PFSK-1 (cell line): Measurements from ENCODE around the gene TENT4B.

Experiments
- FOXP2 ChIP-seq: optimal IDR thresholded peaks from 2 replicates; pipeline ENCODE3; 2011; ENCODE audit warnings: borderline replicate concordance, control low read depth, inconsistent platforms; ENCODE audit not compliant: insufficient read depth; ENCODE audit errors: extremely low read length, extremely low read depth
- POLR2AphosphoS5 ChIP-seq: IDR thresholded peaks from 2 replicates; pipeline ENCODE4 v1.6.1; 2012; ENCODE audit warnings: low read depth, mild to moderate bottlenecking, control low read depth, low read length, moderate library complexity
- REST ChIP-seq, 2 experiments: IDR thresholded peaks; 2 replicates each; pipeline versions ENCODE4 v1.6.1 to v1.8.0; 2011 to 2012; ENCODE audit warnings: low read depth in 2 of 2, low read length in 2 of 2, control low read depth in 1 of 2, inconsistent platforms in 1 of 2, mild to moderate bottlenecking in 1 of 2, moderate library complexity in 1 of 2; ENCODE audit not compliant: insufficient read depth in 1 of 2
- SIN3A ChIP-seq: IDR thresholded peaks from 2 replicates; pipeline ENCODE4 v1.6.1; 2012; ENCODE audit warnings: mild to moderate bottlenecking, low read length, moderate library complexity, borderline replicate concordance; ENCODE audit not compliant: insufficient read depth
- TAF1 ChIP-seq: IDR thresholded peaks from 2 replicates; pipeline ENCODE4 v1.6.1; 2012; ENCODE audit warnings: low read length, control low read depth, borderline replicate concordance; ENCODE audit not compliant: insufficient read depth

The TENT4B gene

GRCh38 chr16:50234771-50235556, 81.9 kb downstream of the TENT4B start:
- TF ChIP-seq SIN3A (no peak), FOXP2 (no peak), POLR2AphosphoS5 (no peak), TAF1 (no peak), REST (IDR thresholded peaks at IDR 0.05; ENCODE audit: insufficient read depth in 1 of 2, low read depth in 2 of 2, low read length in 2 of 2) (no peak)

DNA sequence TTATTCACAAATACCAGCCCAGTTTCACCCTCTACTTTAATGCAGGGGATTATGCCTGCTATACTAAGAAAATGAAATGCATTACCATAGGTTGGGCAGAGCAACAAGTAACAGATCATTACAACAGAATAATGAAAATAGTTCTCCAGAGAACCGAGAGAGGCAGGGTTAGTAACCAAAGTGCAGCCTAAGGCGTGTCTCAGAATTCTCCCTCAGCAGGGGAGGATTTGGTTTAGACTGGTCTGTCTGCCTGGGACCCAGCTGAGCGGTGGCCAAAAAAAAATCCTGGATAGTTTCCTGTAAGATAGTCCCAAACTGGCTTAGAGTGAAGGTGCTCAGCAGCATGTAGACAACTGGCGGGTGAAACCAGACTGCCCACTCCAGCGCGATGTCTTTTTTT, 82.5 kb downstream of the TENT4B start:
- TF ChIP-seq POLR2AphosphoS5 (no peak), SIN3A (no peak), REST (IDR thresholded peaks at IDR 0.05; ENCODE audit: insufficient read depth in 1 of 2, low read depth in 2 of 2, low read length in 2 of 2) (no peak), TAF1 (no peak), FOXP2 (no peak)

DNA sequence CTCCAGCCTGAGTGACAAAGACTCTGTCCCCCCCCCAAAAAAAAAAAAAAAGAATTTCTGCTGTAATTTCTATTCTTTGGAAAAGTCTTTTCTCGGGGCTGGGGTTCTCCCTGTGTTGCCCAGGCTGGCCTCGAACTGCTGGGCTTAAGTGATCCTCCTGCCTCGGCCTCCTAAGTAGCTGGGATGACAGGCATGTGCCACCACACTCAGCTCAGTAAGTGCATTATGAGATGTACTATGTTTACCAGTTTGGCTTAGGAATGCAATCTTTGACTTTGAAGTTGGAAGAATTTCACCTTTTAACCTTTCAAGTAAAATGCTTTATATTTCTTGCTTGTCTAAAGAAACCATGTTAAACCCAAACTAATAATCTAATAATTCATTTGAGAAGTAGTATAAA, 85.2 kb downstream of the TENT4B start:
- no peak for TF ChIP-seq SIN3A
- TF ChIP-seq REST (IDR thresholded peaks at IDR 0.05; ENCODE audit: insufficient read depth in 1 of 2, low read depth in 2 of 2, low read length in 2 of 2), result no peak
- no peak for TF ChIP-seq FOXP2
- TF ChIP-seq TAF1, result no peak
- TF ChIP-seq POLR2AphosphoS5, result no peak

DNA sequence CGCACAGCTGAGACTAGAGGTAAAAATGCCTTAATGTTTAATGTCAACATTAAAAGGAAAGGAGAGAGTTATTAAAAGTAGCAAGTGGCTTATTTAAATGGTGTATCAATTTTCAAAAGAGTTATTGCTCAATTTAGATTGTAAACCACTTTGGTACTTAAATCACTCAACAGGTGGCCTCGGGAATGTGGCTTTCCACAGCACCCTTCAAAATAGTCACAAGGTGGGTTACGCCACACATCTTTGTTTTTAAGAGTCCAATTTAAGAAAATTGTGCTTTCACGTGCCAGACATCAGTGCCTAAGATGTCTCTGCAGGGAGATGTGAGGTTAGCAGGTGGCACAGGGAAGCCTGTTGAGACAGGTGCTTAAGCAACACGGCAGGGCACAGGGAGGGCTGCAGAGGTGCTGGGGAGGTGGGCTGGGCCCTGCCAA, 85.8 kb downstream of the TENT4B start:
- TF ChIP-seq FOXP2 (no peak), REST (IDR thresholded peaks at IDR 0.05; ENCODE audit: insufficient read depth in 1 of 2, low read depth in 2 of 2, low read length in 2 of 2) (no peak), POLR2AphosphoS5 (no peak), SIN3A (no peak)

DNA sequence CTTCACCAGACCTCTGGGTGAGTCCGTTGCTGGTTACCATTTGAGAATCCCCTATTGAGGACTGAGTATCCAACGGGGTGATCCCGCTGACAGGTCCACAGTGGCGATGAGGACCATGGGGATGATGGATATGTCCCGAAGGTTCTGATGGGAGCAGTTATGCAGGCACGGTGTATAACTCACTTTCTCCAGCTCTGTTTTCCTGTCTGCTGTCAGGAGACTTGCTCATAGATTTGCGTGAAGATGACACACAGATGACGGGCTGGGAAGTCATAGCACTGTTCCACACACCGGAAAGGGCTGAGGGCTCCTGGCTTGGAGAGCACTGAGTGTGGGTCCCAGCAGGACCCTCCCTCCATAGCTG, 91.0 kb downstream of the TENT4B start:
- TF ChIP-seq TAF1 (no peak), POLR2AphosphoS5 (no peak), REST (IDR thresholded peaks at IDR 0.05; ENCODE audit: insufficient read depth in 1 of 2, low read depth in 2 of 2, low read length in 2 of 2) (no peak), SIN3A (no peak), FOXP2 (no peak)
